GM18517 (cell line): ENCODE results near the gene RRH.
"Not testable (repeated sequence)": the region's sequence is repeated elsewhere in the genome, so short reads cannot be mapped to it uniquely, and the experiment has no call there.

Experiments used
- ATAC-seq: cut with Tn5 transposase; IDR thresholded peaks from one replicate; pipeline ENCODE4 v1.9.1; 2021; ENCODE audit warnings: mild to moderate bottlenecking, moderate library complexity; ENCODE audit not compliant: unreplicated experiment

The RRH gene

DNA sequence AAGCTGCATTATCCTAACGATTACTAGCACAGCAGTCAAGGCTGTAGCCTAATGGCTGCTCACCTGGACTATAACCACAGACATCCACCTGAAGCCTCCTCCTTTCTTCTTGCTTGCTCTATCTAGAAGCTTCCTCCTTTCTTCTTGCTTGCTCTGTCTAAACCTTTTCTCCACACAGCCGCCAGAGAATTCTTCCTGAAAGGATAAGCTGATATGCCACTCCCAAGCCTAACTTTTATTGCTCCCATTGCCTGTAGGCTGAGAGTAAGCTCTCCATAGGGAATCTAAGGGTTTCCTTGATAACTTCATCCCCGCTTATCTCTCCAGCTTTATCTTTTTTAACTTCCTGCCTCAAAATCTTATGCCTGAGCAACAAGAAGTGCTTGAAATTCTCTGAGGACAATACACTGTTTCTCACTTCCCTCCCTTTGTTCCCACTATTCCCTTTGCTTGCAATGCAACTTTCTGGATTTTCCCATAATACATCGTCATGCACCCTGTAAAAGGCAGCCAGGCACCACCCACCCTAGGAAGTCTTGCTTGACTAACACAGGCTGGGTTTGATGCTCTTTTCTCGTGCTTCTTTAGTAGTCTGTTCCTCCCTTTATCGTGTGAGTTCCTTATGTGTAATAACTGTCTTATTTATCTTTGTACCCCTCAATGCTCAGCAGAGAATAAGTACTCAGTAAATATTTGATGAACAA lies 18.8 kb downstream of the RRH start:
- no peak for ATAC-seq

DNA sequence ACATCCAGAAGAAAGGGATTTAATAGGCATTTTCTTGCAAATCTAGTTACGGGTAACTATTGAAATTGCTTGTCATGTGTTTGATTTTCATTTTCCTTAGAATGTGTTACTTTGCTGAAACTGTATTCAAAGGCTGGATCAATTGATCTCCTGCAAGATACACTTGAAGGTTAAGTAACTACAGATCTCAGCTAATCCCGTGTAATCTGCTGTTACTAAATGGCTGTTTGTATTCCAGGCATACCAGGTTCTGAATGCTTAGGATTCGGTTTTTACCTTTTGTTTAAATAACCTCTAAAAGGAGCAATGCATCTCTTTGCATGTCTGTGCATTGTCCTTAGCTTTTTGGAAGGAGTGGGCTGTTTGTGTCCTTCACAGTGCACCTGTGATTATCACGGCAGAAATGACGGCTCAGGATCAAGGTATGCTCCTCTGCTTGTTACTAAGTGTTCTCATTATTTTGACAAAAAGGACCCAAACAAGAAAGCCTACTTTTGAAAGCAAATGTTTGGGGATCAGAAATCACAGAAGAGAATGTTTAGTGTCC lies 20.2 kb downstream of the RRH start, which contains the start of gene LRIT3:
TSS of gene LRIT3 (plus strand) at position 212 of the 547 bp plus-strand sequence. CDS start at position 307, 95 bp downstream.
- no peak for ATAC-seq

DNA sequence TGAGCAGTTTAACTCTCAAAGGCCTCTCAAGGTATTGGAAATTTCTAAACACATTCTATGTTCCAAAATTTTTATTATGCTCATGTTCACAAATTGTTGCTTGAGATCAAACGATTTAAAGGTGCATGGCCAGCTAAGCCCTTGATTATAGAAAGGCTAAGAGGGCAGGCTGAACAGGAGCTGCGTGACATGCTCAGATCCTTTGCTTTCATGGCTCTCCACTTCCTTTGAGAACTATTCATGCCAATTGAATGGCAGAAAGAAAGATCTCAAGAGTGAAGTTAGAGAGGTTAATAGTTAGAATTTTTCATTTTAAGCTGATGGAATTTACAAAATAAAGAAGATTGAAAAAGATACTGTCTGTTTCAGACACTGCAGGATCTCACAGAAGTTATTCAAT lies 20.7 kb downstream of the RRH start:
- no peak for ATAC-seq

DNA sequence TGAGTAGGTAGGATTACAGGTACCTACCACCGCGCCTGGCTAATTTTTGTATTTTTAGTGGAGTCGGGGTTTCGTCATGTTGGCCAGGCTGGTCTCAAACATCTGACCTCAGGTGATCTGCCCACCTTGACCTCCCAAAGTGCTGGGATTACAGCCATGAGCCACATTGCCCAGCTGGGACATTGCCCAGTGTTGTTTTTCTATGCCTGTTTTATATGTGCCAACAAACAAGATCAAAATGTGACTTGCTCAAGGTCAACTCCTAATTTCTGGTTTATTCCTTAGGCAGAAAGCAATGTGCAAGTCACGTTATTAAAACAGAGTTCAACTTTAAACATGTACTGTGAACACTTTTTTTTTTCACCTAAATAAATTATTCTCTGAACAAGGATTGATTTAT lies 22.8 kb downstream of the RRH start:
- no peak for ATAC-seq

DNA sequence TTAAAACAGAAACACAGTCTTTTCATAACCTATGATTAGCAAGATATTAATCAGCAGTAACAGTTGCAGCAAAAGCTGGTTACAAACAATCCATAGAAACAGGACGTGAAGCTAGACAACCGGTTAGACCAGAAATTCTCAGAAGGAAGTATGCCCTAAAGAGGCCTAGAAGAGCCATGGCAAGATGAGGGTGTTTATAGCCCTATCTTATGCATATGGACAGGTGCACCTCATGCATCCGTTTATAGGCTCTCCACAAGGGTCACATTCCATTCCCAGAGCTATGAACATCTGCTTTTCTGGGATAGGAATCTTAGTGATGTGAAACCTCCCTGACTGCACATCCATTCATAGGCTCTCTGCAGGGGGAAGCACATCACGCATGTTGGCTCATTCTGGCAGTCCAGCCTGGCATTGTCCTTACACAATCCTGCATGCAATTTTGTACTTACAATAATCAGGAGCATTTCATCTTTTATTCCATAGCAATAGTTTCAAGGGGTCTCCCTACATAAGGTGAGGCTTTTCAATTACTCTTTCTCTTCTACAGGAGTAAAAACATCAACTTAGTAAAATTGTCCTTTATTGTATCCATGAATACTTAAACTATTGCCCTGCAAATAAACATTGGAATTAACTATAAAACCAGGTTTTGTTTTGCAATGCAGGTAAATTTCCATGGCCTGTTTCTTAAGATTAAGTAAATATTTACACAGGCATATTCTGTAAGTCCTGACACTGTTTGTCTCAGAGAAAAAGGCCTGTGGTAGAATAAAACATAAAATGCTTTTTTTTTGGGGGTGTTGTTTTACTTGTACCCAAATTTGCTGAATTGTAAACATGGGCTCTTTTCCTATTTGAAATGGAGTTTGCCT lies 31.9 kb downstream of the RRH start:
- not testable (repeated sequence) for ATAC-seq

DNA sequence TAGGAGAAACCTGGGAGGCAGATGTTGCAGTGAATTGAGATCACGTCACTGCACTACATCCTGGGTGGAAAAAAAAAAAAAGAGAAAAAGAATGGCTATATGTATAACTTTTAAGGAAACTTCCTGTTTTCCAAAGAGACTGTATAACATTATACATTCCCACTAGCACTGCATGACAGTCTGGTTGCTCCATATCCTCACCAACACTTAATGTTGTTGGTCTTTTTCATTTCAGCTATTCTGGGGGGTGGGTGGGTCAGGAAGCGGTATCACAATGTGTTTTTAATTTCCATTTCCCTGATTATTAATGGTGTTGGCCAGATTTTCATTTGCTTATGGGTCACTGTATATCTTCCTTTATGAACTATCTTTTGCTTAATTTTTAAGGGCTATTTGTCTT lies 33.5 kb downstream of the RRH start:
- ATAC-seq: no peak

DNA sequence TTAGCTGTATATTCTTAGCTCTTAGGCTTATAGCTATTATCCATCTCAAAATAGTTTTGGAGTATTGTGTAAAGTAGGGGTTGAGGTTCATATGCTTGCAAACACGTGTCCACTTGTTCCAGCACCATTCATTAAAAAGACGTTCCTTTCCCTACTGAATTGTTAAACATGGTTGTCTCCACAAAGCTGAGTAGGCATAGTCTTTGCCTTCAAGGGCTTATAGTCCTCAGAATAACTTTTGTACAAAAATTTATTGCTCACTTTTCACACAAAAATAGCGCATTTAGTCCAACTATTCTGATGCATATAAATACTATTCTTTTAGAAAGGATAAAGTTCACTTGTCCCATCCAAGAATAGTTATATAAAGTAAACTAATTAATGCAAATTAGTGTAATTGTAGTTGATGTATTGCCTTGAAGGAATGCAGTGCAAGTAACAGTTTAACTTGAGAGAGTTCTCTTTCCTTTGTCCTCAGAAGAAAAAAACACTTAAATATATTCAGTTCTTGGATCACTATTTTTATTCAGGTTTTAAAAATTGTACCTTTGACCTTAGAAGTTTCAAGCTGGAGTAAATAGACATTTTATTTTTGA lies 34.2 kb downstream of the RRH start:
- ATAC-seq: no peak

DNA sequence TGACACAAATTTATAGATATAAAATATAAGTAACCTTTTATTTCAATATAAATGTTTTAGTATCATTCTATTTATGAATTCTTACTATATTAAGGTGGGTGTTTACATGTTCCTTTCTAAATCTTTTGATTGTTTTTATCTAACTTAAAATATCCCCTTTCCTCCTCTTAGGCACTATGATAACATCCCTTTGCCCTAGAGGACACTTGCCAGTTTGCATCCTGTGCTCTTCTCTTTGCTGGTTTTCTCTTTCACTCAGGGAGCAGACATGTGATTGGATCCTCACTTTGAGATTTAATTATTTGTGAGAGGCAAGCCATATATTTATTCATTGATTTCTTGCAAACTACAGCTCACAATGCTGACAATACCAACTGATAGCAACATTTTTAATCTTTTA lies 36.4 kb downstream of the RRH start:
- no peak for ATAC-seq

DNA sequence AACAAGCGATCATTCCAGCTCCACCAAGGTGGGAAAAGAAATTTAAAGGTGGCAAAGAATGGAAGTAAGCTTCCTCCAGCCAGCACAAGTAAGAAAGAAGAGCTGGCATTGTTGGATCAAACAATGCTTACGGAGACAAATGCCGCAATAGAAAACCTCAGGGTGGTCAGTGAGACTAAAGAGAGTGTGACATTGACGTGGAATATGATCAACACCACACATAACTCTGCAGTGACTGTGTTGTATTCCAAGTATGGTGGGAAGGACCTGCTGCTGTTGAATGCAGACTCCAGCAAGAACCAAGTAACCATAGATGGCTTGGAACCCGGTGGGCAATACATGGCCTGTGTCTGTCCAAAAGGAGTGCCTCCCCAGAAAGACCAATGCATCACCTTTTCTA lies 42.3 kb downstream of the RRH start:
- no peak for ATAC-seq

DNA sequence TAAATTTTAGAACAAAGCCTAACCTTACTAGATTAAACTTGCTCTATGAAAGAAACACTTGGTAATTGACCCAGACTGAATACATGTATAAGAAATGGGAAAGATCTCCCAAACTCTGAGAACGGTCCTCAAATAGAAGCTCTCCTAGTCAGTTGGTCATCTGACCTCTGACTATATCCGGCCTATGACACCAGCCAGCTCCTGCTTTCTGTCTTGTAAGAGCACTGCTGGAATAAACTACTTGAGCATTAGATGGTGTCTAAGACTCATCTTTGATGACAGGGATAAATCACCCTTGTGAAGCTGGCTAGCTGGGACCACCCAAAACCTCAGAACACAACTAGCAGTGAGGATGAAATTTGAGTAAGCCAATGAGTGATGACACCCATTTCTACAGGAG lies 44.3 kb downstream of the RRH start:
- ATAC-seq: no peak

DNA sequence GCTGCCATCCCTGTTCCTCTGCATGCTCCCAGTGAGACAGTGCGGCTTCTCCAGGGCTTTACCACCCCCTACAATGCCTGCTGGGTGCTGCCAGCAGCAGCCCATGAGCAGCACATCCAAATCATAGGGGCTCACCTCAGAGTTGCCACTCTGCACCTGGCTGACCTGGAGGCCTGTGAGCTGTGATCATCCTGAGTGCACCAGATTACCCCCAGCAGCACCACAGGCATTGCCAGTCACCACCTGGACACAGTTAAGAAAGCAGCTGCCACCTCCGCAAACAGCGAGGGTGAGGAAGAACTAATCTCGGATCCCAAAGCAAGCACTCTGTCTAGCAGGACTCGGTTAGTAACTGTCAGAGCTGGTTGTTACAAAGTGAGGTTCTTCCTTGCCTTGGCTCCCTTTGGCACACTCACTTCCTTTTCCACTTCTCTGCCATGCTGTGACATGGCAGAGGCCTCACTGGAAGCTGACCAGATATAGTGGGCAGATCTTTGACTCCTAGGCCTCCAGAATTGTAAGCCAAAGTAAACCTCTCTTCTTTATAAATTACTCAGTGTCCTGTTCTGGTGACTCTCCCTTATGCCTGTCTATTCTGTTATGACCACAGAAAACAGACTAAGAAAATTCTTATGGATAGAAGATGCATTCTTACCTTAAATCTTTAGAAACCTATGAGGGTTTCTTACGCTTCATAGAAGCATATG lies 45.3 kb downstream of the RRH start:
- no peak for ATAC-seq

DNA sequence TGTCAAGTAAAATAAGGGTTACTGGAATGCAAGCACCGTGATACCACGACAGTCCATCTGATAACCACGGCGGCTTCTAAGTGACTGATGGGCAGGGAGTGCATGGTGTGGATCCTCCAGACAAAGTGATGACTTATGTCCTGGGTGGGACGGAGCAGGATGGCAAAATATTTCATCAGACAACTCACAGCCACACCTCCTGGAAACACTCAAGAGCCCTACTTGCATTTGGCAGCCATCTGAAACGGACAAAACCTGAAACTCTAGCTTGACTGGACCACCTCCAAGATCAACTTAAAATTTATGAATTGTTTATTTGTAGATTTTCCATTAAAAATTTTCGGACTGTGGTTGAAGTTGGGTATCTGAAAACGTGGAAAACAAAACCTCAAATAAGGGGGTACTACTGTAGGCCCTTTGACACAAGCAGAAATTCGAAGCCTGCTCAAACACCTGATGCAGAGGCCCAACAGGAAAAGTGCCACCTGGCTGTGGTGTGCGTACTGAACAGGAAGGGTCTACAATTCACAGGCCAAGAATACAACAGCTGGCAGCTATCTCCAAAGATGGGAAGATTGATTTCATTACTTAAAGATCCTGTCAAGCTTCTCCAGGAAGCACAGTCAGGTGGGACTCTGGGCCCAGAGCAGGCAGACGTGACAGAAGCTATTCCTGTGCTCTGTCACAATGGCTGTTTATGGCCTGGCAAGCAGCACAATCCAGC lies 46.2 kb downstream of the RRH start:
- no peak for ATAC-seq

DNA sequence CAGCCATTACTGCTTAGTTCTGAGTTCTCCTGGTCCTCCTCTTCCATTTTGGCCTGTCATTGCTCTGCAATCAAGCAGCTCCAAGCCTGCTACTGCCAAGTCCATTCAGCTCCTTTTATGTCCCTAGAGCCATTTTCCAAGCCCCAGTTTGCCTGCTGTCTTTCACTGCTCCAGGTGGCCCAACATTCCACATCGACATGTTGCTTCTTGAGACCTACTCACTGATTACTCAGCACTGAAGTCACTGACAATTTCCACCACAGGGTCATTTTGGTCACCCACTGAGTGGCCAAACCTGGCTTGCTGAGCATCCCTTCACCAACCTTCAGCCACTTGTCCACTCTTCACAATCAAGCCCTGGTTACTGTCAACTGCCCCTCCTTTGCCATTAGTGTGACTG lies 47.3 kb downstream of the RRH start:
- ATAC-seq: no peak

DNA sequence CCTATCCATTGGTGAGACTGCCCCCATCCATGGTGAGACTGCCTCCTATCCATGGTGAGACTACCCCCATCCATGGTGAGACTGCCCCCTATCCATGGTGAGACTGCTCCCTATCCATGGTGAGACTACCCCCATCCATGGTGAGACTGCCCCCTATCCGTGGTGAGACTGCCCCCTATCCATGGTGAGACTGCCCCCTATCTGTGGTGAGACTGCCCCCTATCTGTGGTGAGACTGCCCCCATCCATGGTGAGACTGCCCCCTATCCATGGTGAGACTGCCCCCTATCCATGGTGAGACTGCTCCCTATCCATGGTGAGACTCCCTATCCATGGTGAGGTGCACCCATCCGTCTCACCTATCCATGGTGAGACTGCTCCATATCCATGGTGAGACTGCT lies 47.8 kb downstream of the RRH start:
- ATAC-seq: not testable (repeated sequence)

DNA sequence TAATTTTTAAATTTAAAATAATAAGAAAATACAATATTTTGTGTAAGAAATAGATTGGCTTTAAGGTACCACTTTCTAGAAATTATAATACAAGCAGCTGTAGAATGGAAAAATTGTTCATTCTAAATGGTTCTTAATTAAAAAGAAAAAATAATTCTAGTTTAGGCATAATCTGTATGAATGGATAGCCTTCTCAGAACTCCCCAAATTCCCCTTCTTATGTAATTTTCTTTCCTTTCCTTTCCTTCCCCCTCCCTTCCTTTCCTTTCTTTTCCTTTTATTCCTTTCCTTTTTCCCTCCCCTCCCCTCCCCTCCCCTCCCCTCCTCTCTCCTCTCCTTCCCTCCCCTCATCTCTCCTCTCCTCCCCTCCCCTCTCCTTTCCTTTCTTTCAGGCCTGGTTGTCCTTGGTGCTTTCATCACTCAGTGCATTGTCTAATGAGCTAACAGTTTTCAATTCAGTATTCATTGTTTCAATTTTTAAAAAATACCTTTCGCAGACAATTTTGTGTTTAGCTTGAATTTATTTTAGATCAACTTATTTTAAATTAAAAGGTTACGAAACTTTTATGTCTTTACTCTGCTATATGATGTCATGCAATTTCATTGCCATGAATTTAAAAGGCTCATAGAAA lies 49.0 kb downstream of the RRH start:
- no peak for ATAC-seq

DNA sequence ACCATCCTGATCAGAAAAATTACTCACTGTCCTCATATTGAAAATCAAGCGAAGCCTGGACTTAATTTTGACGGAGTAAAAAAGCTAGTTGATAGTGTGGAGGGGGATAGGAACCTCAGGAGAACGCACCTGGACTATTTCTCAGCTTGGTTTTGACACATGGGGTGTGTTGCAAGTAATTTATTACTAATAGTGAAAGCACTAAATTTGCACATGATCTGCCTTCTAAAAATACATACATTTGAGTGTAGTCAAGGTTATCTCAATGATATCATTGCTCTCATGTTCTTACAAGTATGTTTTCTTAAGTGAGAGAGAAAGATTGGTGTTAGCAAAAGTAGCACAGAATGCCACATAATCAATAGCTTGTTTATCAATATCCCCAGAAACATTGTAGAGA lies 49.6 kb downstream of the RRH start:
- ATAC-seq: peak; percentile 95

DNA sequence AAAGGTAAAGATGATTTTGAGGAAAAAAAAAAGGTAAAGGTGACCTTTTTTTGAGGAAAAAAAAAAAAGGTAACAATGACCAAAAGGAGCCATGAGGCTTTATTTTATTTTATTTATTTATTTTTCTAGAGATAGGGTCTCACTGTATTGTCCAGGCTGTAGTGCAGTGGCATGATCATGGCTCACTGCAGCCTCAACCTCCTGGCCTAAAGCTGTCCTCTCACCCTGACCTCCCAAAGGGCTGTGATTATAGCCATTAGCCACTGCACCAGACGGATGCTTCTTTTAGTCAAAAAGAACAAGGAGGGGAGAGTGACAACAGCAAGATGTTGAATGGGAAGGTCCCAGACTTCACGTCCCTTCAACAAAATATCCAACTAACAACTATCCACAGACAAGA lies 50.6 kb downstream of the RRH start:
- ATAC-seq: no peak

DNA sequence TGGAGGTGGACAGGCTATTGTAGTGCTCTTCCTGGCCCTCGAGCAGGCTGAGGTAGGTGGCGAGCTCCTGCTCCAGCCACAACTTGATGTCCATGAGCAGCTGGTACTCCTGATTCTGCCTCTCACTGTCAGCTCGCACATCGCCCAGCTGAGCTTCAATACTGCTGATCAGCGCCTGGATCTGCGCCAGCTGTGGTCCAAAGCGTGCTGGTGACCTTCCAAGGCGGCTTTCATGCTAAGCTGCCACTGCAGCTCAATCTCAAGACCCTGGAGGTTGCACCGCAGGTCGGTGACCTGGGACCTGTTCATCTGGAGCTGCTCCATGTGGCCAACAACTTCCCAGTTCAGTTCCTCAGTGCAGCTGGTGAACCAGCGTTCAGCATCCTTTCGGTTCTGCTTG lies 51.3 kb downstream of the RRH start:
- no peak for ATAC-seq

DNA sequence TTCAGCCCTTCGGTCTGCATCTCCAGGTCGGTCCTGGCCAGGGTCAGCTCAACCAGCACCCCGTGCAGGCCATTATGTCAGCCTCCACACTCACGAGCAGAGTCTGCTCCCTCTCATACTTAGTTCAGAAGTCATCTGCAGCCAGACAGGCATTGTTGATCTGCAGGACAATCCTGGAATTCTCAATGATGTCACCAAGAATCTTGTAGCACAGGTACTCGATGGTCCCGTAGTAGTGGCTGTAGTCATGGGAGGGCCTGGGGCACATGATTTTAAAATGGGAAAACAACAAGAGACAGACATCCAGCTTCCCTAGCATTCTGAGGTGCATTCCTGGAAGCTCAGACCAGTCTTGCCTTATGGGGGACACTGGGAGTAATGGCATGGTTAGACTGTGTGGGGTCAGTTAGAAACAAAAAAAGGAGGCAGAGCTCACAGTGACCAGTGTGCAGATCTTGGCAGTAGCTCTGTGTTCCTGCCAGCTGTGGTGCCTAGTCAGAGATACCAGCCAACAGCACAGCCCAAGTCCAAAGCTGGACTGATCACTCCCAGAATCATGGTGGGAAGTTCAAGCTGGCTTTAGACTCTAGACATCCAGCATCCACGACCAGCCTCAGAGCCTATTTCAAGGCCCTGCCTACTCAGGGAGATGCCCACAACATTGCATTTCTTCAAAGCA lies 52.0 kb downstream of the RRH start:
- no peak for ATAC-seq
